ENCODE data around the gene PGLYRP2. TPM values are rescaled to one million over a fixed set of nuclear protein-coding genes. Genes with fewer than 3 reads are reported as not detected.

Gene PGLYRP2
- total and polyA plus RNA-seq, 2 of the 13 experiments (the other 11 are each of a cell fraction or from before 2014, with no cell fraction given) = 0.04 to 1.0 TPM

GRCh38 chr19:15428956-15429824, 50.1 kb downstream of the PGLYRP2 start:
- no TSS peak for BruUV-seq (replicated peaks)
- Histone ChIP-seq H4K20me1 (ENCODE audit: insufficient read depth, low read length) (no peaks in the 10 kb centered on the region), H3K27ac (ENCODE audit: extremely low read length, insufficient read depth, low read length) (no peak overlapping the region), H3K36me3 (replicated peaks in 1 of 2; ENCODE audit: control insufficient read depth in 1 of 2, insufficient read depth in 2 of 2, low read length in 2 of 2) (peaks cover 19 to 27% of the 10 kb centered on the region in 2 experiments; a peak in 4 of 5 replicates), H3K27me3 (ENCODE audit: control insufficient read depth in 1 of 2, insufficient read depth in 2 of 2, low read length in 2 of 2) (no peaks in the 10 kb centered on the region; a peak in 2 of 5 replicates), H3K9me3 (ENCODE audit: low read length) (no peaks in the 10 kb centered on the region), H3K4me1 (ENCODE audit: insufficient read depth, low read length) (peaks cover 23% of the 10 kb centered on the region), H3K4me3 (replicated peaks in 1 of 3; ENCODE audit: insufficient read depth in 1 of 3, low read depth in 2 of 3, low read length in 3 of 3) (no peak overlapping the region), H2AFZ (ENCODE audit: low read length) (no peak overlapping the region), H3K4me2 (ENCODE audit: low read depth, low read length) (no peak overlapping the region), H3K9ac (ENCODE audit: insufficient read depth, low read depth, low read length) (no peak overlapping the region), H3K79me2 (ENCODE audit: insufficient read depth, low read length) (peaks cover 24% of the 10 kb centered on the region)
- ChIA-PET CTCF (ENCODE audit: low intra/inter-chr PET ratio, low total read pairs) (no interaction called here), POLR2A (interaction anchor here (1.0 kb wide), 1 partner anchor 11 kb away, joined by 4 read pairs; the partner anchor contains the start of gene AKAP8L)
- intact Hi-C loops (cut with micrococcal nuclease; ENCODE audit: unreplicated experiment) (no loop called here), in situ Hi-C loops (cut with HindIII; ENCODE audit: extremely low pct_ligation_motif_present, low pct_unique_long_range_greater_than_20kb) (loop anchor here (10.0 kb wide), 1 partner anchor 126 kb away; no protein-coding TSS in a partner anchor)
- no peak for ATAC-seq
- no peak for DNase-seq (ENCODE audit: low spot score)
- FAIRE-seq = no peak
- WGBS (ENCODE audit: low lambda C conversion rate) = 98% methylated on average over 15 of the region's 22 CpGs
- TF ChIP-seq DBP (CRISPR knock-in tag; IDR thresholded peaks at IDR 0.05; ENCODE audit: not compliant biosample characterization) (no peak), ZSCAN9 (CRISPR knock-in tag; IDR thresholded peaks at IDR 0.05; ENCODE audit: borderline replicate concordance) (no peak), ATF7 (IDR thresholded peaks at IDR 0.05) (no peak), ATF7 (CRISPR knock-in tag; IDR thresholded peaks at IDR 0.05) (no peak), YEATS2 (CRISPR knock-in tag; IDR thresholded peaks at IDR 0.05; ENCODE audit: borderline replicate concordance) (no peak), KLF16 (CRISPR knock-in tag; IDR thresholded peaks at IDR 0.05) (no peak), PLRG1 (conservative IDR thresholded peaks at IDR 0.05) (no peak), ARNTL (CRISPR knock-in tag; IDR thresholded peaks at IDR 0.05) (no peak), MEIS2 (CRISPR knock-in tag; IDR thresholded peaks at IDR 0.05) (no peak)
- TF ChIP-seq, protein P1, sequence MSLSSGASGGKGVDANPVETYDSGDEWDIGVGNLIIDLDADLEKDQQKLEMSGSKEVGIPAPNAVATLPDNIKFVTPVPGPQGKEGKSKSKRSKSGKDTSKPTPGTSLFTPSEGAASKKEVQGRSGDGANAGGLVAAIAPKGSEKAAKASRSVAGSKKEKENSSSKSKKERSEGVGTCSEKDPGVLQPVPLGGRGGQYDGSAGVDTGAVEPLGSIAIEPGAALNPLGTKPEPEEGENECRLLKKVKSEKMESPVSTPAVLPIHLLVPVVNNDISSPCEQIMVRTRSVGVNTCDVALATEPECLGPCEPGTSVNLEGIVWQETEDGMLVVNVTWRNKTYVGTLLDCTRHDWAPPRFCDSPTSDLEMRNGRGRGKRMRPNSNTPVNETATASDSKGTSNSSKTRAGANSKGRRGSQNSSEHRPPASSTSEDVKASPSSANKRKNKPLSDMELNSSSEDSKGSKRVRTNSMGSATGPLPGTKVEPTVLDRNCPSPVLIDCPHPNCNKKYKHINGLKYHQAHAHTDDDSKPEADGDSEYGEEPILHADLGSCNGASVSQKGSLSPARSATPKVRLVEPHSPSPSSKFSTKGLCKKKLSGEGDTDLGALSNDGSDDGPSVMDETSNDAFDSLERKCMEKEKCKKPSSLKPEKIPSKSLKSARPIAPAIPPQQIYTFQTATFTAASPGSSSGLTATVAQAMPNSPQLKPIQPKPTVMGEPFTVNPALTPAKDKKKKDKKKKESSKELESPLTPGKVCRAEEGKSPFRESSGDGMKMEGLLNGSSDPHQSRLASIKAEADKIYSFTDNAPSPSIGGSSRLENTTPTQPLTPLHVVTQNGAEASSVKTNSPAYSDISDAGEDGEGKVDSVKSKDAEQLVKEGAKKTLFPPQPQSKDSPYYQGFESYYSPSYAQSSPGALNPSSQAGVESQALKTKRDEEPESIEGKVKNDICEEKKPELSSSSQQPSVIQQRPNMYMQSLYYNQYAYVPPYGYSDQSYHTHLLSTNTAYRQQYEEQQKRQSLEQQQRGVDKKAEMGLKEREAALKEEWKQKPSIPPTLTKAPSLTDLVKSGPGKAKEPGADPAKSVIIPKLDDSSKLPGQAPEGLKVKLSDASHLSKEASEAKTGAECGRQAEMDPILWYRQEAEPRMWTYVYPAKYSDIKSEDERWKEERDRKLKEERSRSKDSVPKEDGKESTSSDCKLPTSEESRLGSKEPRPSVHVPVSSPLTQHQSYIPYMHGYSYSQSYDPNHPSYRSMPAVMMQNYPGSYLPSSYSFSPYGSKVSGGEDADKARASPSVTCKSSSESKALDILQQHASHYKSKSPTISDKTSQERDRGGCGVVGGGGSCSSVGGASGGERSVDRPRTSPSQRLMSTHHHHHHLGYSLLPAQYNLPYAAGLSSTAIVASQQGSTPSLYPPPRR (CRISPR knock-in tag; IDR thresholded peaks at IDR 0.05; ENCODE audit: borderline replicate concordance) = no peak
